ENCODE measurements around the gene SAT2. TPM values are rescaled to one million over a fixed set of nuclear protein-coding genes. Genes with fewer than 3 reads are reported as not detected.

Gene SAT2
- total and polyA plus RNA-seq, 10 of the 15 experiments (the other 5 are each of a cell fraction or from before 2014, with no cell fraction given) = 14.6 to 44.0 (median 27.9) TPM

DNA sequence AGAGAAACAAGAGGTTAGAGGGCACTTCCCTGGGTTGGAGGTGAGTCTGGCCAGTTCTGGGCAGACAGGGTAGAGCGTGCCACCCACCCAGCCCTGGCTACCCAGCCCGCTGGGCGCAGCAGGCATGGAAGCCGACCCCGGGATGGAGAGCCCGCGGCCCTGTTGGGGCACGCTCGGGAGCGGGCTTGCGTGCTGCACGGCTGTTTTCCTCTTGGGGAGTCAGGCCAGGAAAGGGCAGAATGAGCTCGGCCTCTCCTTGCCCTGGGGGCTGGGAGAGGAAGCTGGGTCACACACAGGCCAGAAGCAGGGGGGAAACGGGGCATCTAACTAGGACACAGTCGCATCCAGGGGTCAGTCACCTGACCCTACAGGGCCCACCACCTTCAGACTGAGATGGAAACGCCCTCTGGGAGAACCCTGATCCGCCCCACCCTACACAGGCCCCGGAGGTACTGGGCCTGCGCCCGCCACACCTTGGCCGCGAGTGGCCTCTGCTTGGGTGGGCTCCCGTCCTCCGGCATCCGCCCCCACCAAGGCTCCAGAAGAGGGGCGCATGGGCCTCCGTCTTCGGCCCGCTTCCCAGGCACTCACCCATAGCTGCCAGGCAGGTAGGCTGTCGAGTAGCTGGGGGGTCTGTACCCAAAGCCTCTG is 38.9 kb downstream of the SAT2 start:
- ChIA-PET CTCF (interaction anchor here (0.7 to 2.6 kb wide), 13 partner anchors 8 to 233 kb away, joined by 3 to 14 read pairs (median 5); partner anchors contain the start of genes SENP3, TMEM95, TP53 and WRAP53), RAD21 (ENCODE audit: unreplicated experiment) (interaction anchor here (0.9 to 1.4 kb wide), 6 partner anchors 10 to 99 kb away, joined by 3 to 5 read pairs (median 3); partner anchors contain the start of genes CD68, SAT2 and WRAP53), POLR2A (no interaction called here), SMC1A (ENCODE audit: uncharacterized antibody, unreplicated experiment) (interaction anchor here (0.7 to 1.6 kb wide), 5 partner anchors 9 to 233 kb away, joined by 3 to 8 read pairs (median 3); partner anchors contain the start of genes CD68, TP53 and WRAP53)
- Histone ChIP-seq H3K9me3 (replicated peaks; ENCODE audit: control insufficient read depth, insufficient read depth, low read length) (no peaks in the 10 kb centered on the region), H3K4me3 (no peak overlapping the region), H3K9ac (ENCODE audit: control insufficient read depth, insufficient read depth, low read length) (no peak overlapping the region), H3K27me3 (replicated peaks in 1 of 2; ENCODE audit: control insufficient read depth in 2 of 2, insufficient read depth in 2 of 2, low read length in 1 of 2) (no peaks in the 10 kb centered on the region), H3K36me3 (ENCODE audit: control insufficient read depth in 2 of 2, insufficient read depth in 2 of 2, low read length in 1 of 2) (peaks cover 7 to 17% of the 10 kb centered on the region in 2 experiments), H3K4me1 (ENCODE audit: control insufficient read depth, insufficient read depth, low read length) (peaks cover 3% of the 10 kb centered on the region; the same call in 1 of the 2 replicates), H3K79me2 (ENCODE audit: control insufficient read depth, insufficient read depth, low read length) (peaks cover 13% of the 10 kb centered on the region), H4K20me1 (ENCODE audit: control insufficient read depth, insufficient read depth) (no peaks in the 10 kb centered on the region), H2AFZ (ENCODE audit: control insufficient read depth, low read depth, low read length) (no peak overlapping the region), H3K4me2 (ENCODE audit: control insufficient read depth, insufficient read depth) (no peak overlapping the region), H3K27ac (ENCODE audit: control insufficient read depth, insufficient read depth) (no peak overlapping the region)
- DNase-seq (ENCODE audit: low read depth, low spot score) (no peak), ATAC-seq (no peak), FAIRE-seq (no peak)
- intact Hi-C loops (cut with micrococcal nuclease; ENCODE audit: unreplicated experiment) (no loop called here), in situ Hi-C loops (cut with MboI) (no loop called here)
- WGBS (ENCODE audit: insufficient coverage, insufficient replicate concordance, low lambda C conversion rate, missing lambda C conversion rate) = 85% methylated on average over 29 of the region's 30 CpGs
- BruUV-seq (replicated peaks) = no TSS peak
- TF ChIP-seq IRF4 (IDR thresholded peaks at IDR 0.05; ENCODE audit: low read depth, low read length) (no peak), ETV6 (conservative IDR thresholded peaks at IDR 0.05 in 1 of 2, IDR thresholded peaks at IDR 0.05 in 1 of 2; ENCODE audit: borderline replicate concordance in 1 of 2, low read depth in 1 of 2) (no peak), RELA (IDR thresholded peaks at IDR 0.05; ENCODE audit: borderline replicate concordance, partially characterized antibody) (no peak), ZNF384 (IDR thresholded peaks at IDR 0.05; ENCODE audit: borderline replicate concordance, low read depth, low read length) (no peak), CBX3 (IDR thresholded peaks at IDR 0.05; ENCODE audit: borderline replicate concordance, low read depth) (no peak)

All from GM12878 (cell line).